ENCODE data around the gene ECT2.
A peak's percentile ranks its signal among the peaks of the same experiment; 100 is the strongest.
"Not testable (repeated sequence)": the region's sequence is repeated elsewhere in the genome, so short reads cannot be mapped to it uniquely, and the experiment has no call there.

Gene ECT2

DNA sequence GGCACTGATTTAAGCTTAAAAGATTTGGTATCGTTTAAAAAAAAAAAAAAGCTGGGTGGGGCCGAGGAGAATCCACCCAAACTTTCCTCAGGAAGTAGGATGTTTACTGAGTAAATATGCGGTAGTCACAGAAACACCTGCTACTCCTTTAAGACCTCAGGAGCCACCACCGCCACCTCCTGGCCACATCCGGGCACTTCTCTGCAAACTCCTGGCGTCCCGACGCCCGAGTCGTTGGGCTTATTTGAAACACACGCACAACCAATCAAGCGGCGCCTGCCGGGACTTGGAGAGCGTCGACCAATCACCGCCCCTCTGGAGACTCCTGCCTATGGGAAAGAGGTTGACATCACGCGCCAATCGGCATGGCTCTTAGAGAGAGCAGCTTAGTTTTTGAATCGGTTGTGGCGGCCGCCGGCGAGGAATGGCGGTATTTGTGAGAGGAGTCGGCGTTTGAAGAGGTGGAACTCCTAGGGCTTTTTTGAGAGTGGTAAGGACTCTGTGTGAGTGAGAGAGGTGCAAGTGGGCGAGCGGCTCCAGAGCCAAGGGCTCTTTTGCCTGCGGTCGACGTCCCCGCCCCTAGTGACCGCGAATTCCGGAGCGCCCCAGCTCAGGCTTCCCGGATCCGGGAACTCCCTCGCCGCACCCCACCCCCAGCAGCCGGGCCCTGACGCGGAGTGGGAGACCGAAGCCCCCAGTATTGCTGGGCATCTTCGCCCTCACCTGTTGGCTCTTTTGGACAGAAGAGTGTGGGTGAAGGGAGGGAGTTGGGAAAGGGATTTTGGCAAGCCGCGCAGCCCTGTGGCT is at the start of gene ECT2:
TSS of gene ECT2 (plus strand) at position 359 of the 807 bp plus-strand sequence. CDS start 3,805 bp downstream, outside the sequence.
- DNase-seq = peak; percentile 94

DNA sequence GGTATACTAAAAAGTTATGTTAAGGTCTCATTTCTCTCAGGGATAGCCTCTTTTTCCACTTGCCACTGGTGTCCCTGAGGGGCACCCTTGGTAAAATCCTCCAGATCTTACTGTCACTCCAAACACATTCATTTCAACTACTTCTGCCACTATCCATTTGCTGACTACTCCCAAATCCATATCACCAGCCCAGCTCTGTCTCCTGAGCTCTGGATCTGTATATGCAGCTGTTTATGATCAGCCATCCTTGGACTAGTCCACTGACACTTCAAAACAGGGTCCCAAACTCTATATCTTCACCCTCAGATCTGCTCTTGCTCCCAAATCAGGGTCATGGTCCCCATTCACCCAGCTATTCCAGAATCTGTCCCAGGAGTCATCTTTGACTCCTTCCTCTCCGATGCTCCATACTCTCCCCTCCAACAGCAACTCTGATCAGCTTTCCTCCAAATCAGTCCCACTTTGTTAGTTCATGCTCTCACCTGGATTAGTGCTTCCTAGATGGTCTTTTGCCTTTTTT is 49.5 kb upstream of the ECT2 start:
- no peak for DNase-seq

DNA sequence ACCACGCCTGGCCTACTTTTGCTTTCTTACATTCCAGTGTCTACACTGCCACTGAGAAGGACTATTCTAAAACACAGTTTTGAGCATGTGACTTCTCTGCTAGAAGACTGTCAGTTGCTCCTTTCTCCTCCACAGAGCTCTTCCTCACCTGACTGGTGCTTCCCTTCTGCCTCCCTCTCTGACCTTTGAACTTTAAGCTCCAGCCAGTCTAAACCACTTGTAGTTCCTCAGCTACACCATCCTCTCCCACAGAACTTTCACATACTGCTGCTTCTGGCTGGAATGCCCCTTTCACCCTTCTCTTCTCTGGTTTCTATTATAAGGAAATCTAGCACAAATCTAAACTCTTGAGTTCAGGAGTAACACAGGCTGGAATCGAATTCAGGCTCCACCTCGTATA is 48.8 kb upstream of the ECT2 start:
- DNase-seq = no peak

DNA sequence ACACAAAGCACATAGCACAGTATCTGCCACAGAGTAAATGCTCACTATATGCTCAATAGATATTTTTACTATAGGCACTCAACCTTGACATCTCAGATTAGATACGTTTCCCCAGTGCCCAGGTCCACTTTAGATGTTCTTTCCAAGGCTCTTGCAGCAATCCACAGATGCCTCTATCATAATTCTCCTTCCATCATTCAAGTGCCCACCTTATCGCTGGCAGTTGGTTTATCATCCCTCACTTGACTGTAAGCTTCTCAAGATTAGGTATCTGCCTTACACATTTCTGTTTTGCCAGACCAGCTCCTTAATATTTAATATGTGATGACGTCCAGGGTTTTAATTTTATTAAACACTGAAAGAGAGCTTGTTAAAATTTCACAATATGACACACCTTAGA is 48.3 kb upstream of the ECT2 start:
- no peak for DNase-seq

GRCh38 chr3:172702731-172703130 is 47.8 kb upstream of the ECT2 start:
- not testable (repeated sequence) for DNase-seq

- DNase-seq = no peak
Observed at GRCh38 chr3:172704001-172704400, 46.5 kb upstream of the ECT2 start.

DNA sequence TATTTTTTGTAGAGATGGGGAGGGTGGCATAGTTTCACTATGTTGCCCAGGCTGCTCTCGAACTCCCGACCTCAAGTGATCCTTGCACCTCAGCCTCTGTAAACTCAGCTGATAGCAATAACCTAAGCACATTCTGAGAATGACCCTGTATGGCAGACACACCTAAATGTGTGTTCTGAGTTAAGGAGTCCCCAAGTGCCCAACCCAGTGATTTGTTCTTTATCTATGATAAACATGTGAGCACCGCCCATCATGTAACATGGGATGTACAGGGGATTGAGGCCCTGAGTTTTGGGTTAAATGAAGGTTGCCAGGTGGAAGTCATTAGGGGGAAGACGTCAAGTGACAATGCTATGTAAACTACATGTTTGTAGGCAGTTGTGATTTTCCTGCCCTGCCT is 45.4 kb upstream of the ECT2 start:
- DNase-seq = no peak

DNA sequence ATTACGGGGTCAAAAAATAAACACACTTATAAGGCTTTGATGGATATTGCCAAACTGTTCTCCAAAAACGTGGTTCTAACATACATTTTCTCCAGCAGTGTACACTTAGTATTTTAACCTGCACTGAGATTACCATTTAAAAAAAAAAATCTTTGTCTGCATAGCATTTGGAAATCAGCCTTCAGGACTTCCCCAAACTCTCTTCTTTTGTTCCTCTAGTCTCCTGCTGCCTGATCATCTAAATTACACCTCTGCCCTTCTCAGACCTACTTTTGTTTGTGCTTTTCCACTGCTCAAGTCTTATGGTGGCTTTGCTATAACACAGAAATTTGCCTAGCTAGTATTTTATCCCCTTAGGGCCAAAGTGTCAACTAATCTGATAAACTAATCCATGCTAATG is 43.5 kb upstream of the ECT2 start:
- DNase-seq = no peak

- no peak for DNase-seq
Observed at GRCh38 chr3:172707967-172708366, 42.6 kb upstream of the ECT2 start.

- DNase-seq = no peak
Observed at GRCh38 chr3:172708921-172709773, 41.4 kb upstream of the ECT2 start.

DNA sequence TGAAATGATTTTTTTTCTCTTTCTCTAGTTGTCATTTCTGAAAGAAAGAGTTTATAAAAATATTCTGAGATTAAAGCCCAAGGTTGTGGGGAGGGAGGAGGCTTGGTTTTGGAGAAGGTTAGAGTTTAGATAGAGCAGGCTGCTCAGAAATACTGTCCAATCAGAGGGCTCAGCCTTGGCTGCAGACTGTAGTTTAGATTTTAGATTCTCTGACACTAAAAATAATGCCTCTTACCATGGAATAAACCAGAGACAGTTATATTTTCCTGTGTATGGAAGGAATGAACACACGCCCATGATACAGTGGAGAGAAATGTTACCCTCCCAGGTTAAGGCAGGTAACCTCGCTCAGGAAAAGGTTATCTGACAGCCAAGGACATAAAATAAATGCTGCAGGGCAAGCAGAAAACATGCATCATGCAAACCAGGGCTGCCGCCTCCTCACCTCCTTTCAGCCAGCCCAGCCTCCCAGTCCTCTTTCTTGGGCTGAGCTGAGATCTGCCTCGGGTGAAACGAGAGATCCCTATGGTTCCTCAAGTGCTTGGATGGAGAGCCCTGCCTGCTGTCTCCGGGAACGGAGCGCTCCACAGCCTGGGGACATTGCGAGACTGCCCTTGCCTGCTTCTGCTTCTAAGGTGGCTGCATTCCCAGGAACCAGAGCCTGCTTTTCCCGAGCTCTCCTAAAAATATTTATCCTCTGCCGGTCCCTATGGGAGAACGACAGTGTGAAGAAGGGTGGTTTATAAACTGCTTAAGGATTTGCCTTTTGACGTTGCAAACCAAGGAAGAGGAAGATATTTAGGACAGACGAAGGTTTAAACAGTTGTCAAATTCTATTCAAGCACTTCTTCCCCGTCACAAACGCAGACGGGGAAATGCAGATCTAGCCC is 40.5 kb upstream of the ECT2 start:
- DNase-seq = peak; percentile 14

DNA sequence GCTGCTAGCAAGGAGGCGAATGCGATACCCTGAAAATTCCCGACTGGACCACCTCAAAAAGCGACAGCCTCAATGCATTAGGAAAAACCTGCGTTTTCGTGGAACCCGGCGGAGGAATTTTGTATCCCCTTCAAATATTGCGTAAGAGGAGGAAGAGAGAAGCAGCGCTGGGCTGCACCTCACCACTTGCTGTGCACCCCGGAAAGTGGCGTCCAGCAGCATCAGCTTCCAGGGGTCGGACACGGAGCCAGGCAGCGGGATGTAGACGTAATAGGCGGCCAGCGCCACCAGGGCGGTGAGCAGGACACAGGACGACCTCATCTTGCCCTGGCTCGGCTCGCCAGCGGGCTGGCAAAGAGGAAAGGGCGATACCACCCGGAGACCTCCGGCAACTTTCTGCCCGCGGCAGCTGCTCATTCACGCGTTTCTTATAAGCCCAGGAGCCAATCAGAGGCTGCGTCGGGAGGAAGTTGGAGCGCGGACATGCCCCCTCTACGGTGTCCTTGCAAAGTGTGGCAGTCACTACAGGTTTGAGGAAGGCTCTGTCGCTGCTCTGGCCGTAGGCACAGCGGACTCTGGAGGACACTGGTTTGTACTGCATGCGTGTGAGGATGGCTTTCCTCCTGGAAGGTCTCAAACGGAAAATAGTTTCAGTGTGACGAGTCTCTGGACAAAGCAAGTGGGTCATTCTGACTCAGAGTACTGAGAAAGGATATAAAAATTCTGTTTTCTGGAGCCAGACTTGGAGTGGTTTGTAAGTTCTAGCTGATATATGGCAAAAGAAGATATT is 39.7 kb upstream of the ECT2 start, which contains the start of gene NCEH1:
TSS of gene NCEH1 (minus strand) at position 404 of the 790 bp plus-strand sequence. CDS start at position 321, 83 bp downstream.
- DNase-seq = peak; percentile 62

GRCh38 chr3:172711454-172711795 is 39.1 kb upstream of the ECT2 start:
- no peak for DNase-seq

GRCh38 chr3:172713316-172713715 is 37.2 kb upstream of the ECT2 start:
- no peak for DNase-seq

DNA sequence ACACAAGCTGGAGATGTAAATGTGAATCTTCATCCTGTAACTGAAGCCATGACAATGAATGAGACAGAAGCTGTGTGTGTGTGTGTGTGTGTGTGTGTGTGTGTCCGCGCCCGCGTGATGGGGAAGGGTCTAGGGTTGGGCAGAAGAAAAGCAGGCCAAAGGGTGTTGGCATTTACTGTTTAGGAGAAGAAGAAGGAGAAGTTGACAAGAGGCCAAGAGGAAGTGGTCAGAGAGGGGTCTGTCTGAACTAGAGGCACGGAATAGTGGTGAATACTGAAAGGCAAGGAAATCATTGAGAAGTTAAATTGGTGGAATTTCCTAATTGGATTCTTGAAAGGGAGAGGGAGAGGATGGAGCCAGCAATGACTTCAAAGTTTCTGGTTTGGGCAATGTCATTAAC is 34.0 kb upstream of the ECT2 start:
- no peak for DNase-seq

GRCh38 chr3:172717493-172718088 is 32.9 kb upstream of the ECT2 start:
- no peak for DNase-seq

DNA sequence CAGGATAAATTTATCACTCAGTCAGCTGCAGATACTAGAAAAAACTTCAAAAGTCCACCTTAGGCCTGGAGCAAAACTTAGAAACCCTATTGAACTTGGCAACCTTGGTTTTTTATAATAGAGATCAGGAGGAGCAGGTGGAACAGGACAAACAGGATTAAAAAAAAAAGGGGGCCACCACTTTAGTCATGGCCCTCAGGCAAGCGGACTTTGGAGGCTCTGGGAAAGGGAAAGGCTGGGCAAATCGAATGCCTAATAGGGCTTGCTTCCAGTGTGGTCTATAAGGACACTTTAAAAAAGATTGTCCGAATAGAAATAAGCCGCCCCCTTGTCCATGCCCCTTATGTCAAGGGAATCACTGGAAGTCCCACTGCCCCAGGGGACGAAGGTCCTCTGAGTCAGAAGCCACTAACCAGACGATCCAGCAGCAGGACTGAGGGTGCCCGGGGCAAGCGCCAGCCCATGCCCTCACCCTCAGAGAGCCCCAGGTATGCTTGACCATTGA is 27.9 kb upstream of the ECT2 start:
- not testable (repeated sequence) for DNase-seq

GRCh38 chr3:172726380-172726779 is 24.1 kb upstream of the ECT2 start:
- DNase-seq = no peak

GRCh38 chr3:172735014-172735413 is 15.5 kb upstream of the ECT2 start:
- DNase-seq = no peak

- DNase-seq = no peak
Observed at GRCh38 chr3:172739462-172739861, 11.1 kb upstream of the ECT2 start.

DNA sequence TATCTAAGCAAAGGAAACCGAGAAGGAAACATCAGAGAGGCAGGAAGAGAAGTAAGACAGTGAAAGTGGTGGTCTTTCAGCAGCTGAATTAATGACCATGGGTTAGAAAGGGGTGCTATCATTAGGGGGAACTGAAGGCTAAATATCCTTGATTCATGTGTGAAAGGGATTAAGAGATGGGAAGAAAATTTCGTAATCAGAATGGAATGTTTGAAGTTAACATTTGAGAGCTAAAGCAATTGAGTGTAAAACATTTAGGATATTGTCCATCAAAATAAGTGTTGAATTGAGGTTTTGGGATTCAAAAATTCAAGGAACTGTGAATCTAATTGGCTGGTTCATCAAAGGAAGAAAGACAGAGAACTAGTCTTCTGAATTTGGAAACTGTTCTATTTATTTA is 4.1 kb upstream of the ECT2 start:
- DNase-seq = no peak

Measured in activated CD8-positive, alpha-beta memory T cell treated with anti-CD3 and anti-CD28 coated beads, Interleukin-2, amount 50 U/mL, for 4 hours (primary cell).